Transverse colon (tissue), 4 donors: ENCODE measurements around the gene USP34. TPM values are rescaled to one million over a fixed set of nuclear protein-coding genes. Genes with fewer than 3 reads are reported as not detected.

Source experiments
- DNase-seq: peaks from one replicate; pipeline ENCODE4 v3.0.0-alpha.2; 2019
- H3K27ac ChIP-seq, 4 donors: fragments of 200-600 bp; sonication (generic); 2 replicates each; pipeline ENCODE4 v1.5.1; 2016 to 2018; ENCODE audit warnings: inconsistent platforms in 4 of 4
- H3K27me3 ChIP-seq: fragments of 200-600 bp; sonication (generic); 2 replicates; pipeline ENCODE4 v1.5.1; 2017; ENCODE audit warnings: inconsistent platforms
- H3K36me3 ChIP-seq, 4 donors: fragments of 200-600 bp; sonication (generic); 2 replicates each; pipeline ENCODE4 v1.5.1; 2017 to 2019; ENCODE audit warnings: inconsistent platforms in 4 of 4
- H3K4me1 ChIP-seq, 4 donors: fragments of 200-600 bp; sonication (generic); 2 replicates each; pipeline ENCODE4 v1.5.1; 2017 to 2020; ENCODE audit warnings: inconsistent platforms in 4 of 4
- H3K4me3 ChIP-seq, 4 donors: fragments of 200-600 bp; sonication (generic); 1 replicate in 1 of 4; 2 replicates in 3 of 4; pipeline versions ENCODE4 v1.5.1 to v1.6.1; 2017 to 2019; ENCODE audit warnings: inconsistent platforms in 4 of 4
- H3K9me3 ChIP-seq, 2 donors: fragments of 200-600 bp; sonication (generic); 2 replicates each; pipeline ENCODE4 v1.5.1; 2017 to 2019; ENCODE audit warnings: inconsistent platforms in 2 of 2
- EP300 ChIP-seq: sonication (generic); formaldehyde crosslinking; IDR thresholded peaks from one replicate; pipeline ENCODE4 v1.6.1; 2017; ENCODE audit warnings: antibody characterized with exemption, low read depth
- POLR2A ChIP-seq: fragments of 450-650 bp; IDR thresholded peaks from one replicate; pipeline ENCODE4 v1.6.1; 2016; ENCODE audit warnings: antibody characterized with exemption, mild to moderate bottlenecking, moderate library complexity
- POLR2AphosphoS5 ChIP-seq, 3 donors: sonication (generic); formaldehyde crosslinking; IDR thresholded peaks; one replicate each; pipeline ENCODE4 v1.6.1; 2016; ENCODE audit warnings: antibody characterized with exemption in 3 of 3
- WGBS, 2 donors: methylation state at CpG; one replicate each; pipeline ENCODE4 v1.1.5; 2018; ENCODE audit warnings: low coverage in 1 of 2; 5-methylcytosine and 5-hydroxymethylcytosine counted together
- in situ Hi-C, 4 donors: fragments of 200-750 bp; cut with MboI; loops; one replicate each; pipeline versions ENCODE4 v1.15.0 to v1.15.1; 2017; ENCODE audit warnings: low sequenced_read_pairs in 3 of 4, low pct_ligation_motif_present in 1 of 4, low pct_unique_long_range_greater_than_20kb in 1 of 4
- intact Hi-C: fragments of 100-400 bp; cut with DNase I; formaldehyde crosslinking; loops from one replicate; pipeline ENCODE4 v1.15.1; 2023; ENCODE audit warnings: low total_unique reads
- total RNA-seq, 4 donors: library from RNA; depleted of rRNA; stranded (reverse); fragments of >200 nt; gene quantifications; one replicate each; pipeline ENCODE4 v1.1.0, GENCODE V29; 2016
- TF ChIP-seq, protein P1 (sequence below), 5 experiments: fragments of 200-600 bp in 3 of 5; fragments of 450-650 bp in 2 of 5; sonication (generic) in 3 of 5; IDR thresholded peaks; 1 replicate in 2 of 5; 2 replicates in 3 of 5; pipeline ENCODE4 v1.5.1; 2016 to 2017; ENCODE audit warnings: antibody characterized with exemption in 5 of 5, inconsistent platforms in 3 of 5, mild to moderate bottlenecking in 2 of 5, moderate library complexity in 1 of 5

Gene USP34
- total RNA-seq, 4 donors from 2014 or later, result 103 to 181 (median 115) TPM

DNA sequence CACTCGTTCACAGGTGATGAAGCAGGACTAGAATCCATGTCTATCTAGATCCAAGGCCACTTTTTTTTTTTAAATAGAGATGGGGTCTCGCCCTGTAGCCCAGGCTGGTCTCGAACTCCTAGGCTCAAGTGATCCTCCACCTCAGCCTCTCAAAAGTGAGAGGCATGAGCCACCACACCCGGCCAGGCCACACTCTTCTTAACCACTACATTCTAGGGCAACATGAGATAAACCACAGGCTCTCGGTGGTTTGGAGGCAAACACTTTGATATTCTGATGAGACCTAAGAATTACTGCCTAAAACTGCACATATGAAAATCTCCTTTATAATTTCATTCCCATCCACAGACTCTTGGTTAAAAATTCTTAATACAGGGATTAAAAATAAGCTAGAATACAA lies 51.8 kb downstream of the USP34 start:
- no peak for TF ChIP-seq POLR2A
- TF ChIP-seq, protein P1, sequence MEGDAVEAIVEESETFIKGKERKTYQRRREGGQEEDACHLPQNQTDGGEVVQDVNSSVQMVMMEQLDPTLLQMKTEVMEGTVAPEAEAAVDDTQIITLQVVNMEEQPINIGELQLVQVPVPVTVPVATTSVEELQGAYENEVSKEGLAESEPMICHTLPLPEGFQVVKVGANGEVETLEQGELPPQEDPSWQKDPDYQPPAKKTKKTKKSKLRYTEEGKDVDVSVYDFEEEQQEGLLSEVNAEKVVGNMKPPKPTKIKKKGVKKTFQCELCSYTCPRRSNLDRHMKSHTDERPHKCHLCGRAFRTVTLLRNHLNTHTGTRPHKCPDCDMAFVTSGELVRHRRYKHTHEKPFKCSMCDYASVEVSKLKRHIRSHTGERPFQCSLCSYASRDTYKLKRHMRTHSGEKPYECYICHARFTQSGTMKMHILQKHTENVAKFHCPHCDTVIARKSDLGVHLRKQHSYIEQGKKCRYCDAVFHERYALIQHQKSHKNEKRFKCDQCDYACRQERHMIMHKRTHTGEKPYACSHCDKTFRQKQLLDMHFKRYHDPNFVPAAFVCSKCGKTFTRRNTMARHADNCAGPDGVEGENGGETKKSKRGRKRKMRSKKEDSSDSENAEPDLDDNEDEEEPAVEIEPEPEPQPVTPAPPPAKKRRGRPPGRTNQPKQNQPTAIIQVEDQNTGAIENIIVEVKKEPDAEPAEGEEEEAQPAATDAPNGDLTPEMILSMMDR (IDR thresholded peaks at IDR 0.05), result no peak
- TF ChIP-seq POLR2AphosphoS5 (IDR thresholded peaks at IDR 0.05), result no peak
- TF ChIP-seq EP300, result no peak
- WGBS, 2 donors, result 70 to 84% methylated on average over 2 to 5 of the region's 5 CpGs
- no peak overlapping the region for H3K4me3 ChIP-seq
- no peak for DNase-seq
- intact Hi-C loops, result no loop called here
- no peaks in the 10 kb centered on the region for H3K9me3 ChIP-seq
- no peaks in the 10 kb centered on the region for H3K36me3 ChIP-seq
- no peaks in the 10 kb centered on the region for H3K27me3 ChIP-seq
- no peak overlapping the region for H3K27ac ChIP-seq
- peaks cover 0 to 24% (median 11%) of the 10 kb centered on the region in 4 donors for H3K4me1 ChIP-seq
- in situ Hi-C loops, result no loop called here

DNA sequence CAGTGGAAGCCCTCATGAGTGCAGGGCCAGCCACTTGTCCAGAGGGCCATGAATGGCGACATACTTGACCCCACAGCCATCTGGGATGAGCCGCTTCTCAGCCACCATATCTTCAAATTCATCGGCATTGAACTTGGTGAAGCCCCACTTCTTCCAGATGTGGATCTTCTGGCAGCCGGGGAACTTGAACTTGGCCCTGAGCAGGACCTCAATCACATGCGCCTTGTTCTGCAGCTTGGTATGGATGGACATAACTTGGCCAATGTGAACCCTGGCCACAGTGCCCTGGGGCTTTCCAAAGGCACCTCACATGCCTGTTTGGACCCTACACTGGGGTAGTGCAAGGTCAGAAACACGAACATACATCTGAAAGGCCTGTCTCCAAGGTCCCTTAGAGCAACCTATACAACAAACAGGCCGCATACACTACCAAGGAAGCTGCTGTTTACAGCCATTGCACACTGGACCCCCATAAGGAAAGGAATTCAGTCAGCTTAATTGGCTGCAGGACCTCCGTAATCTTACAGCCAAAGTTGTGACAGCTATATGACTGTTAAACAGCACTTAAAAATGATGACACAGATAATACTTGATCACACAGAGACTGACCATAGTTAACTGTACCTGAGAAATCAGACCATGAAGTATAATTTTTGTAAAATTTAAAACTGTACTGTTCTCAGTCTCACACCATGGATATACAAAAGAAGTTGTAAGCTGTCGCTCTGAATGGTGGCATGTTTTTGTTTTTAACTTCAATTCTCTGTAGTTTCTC lies 53.8 kb downstream of the USP34 start:
- Histone ChIP-seq H3K4me1 (peaks cover 0 to 16% (median 5%) of the 10 kb centered on the region in 4 donors), H3K27me3 (no peaks in the 10 kb centered on the region), H3K4me3 (no peak overlapping the region), H3K36me3 (no peaks in the 10 kb centered on the region), H3K27ac (no peak overlapping the region), H3K9me3 (no peaks in the 10 kb centered on the region)
- TF ChIP-seq, protein P1 (IDR thresholded peaks at IDR 0.05), result no peak
- TF ChIP-seq POLR2AphosphoS5 (IDR thresholded peaks at IDR 0.05) (no peak), EP300 (no peak), POLR2A (no peak)
- WGBS, 2 donors, result 92 to 95% methylated on average over 2 to 9 of the region's 9 CpGs
- intact Hi-C loops, result no loop called here
- in situ Hi-C loops, result no loop called here
- DNase-seq, result no peak

DNA sequence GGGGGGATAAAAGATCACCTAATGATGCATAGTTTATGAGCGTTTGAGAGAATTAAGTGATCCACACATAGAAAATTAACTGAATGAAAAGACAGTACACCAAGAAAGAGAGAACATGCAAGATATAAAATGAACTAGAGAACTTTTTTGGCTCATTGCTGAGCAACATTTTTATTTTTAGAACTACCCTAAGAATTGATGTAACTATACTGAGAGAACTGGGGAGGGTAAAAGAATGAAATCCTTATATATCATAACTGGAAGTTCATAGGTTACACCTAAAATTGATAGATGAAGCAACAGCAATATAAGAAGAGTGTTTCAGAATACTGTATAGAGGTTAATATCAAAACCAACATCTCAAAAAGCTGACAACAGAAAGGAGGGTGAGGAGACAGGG lies 55.6 kb downstream of the USP34 start:
- 86 to 88% methylated on average over 1 of the region's 1 CpG for WGBS, 2 donors
- no peaks in the 10 kb centered on the region for H3K36me3 ChIP-seq
- no peak overlapping the region for H3K4me3 ChIP-seq
- intact Hi-C loops (no loop called here), in situ Hi-C loops (no loop called here)
- no peak overlapping the region for H3K27ac ChIP-seq
- H3K9me3 ChIP-seq, result no peaks in the 10 kb centered on the region
- DNase-seq, result no peak
- TF ChIP-seq POLR2AphosphoS5 (IDR thresholded peaks at IDR 0.05) (no peak), EP300 (no peak), POLR2A (no peak)
- TF ChIP-seq, protein P1 (IDR thresholded peaks at IDR 0.05), result no peak
- H3K4me1 ChIP-seq, result peaks cover 0 to 12% (median 0%) of the 10 kb centered on the region in 4 donors
- H3K27me3 ChIP-seq, result no peaks in the 10 kb centered on the region

DNA sequence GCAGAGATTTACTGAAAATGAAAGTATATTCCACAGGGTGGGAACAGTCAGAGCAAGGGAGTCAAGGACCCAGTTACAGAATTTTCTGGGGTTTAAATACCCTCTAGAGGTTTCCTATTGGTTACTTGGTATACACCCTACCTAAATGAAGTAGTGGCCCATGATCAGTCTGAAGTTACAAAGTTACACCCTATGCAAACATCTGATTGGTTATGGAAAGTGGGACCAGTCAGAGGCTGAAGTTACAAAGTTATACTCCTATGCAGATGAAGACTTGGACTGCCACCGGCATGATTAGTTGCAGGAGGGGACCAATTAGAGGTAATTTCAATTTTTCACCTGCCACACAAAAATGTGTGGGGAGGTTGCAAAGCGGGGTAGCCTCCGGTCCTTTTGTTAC lies 56.2 kb downstream of the USP34 start:
- no peaks in the 10 kb centered on the region for H3K27me3 ChIP-seq
- in situ Hi-C loops, result no loop called here
- WGBS, 2 donors, result 98 to 100% methylated on average over 2 to 3 of the region's 3 CpGs
- H3K36me3 ChIP-seq, result no peaks in the 10 kb centered on the region
- DNase-seq, result no peak
- H3K27ac ChIP-seq, result no peak overlapping the region
- H3K4me1 ChIP-seq, result peaks cover 0 to 7% (median 0%) of the 10 kb centered on the region in 4 donors
- intact Hi-C loops, result no loop called here
- no peak overlapping the region for H3K4me3 ChIP-seq
- TF ChIP-seq POLR2A (no peak), POLR2AphosphoS5 (IDR thresholded peaks at IDR 0.05) (no peak), EP300 (no peak)
- TF ChIP-seq, protein P1 (IDR thresholded peaks at IDR 0.05), result no peak
- H3K9me3 ChIP-seq, result no peaks in the 10 kb centered on the region
